WERI-Rb-1 (cell line): ENCODE results near the gene OPN1MW3.
"Not testable (repeated sequence)": the region's sequence is repeated elsewhere in the genome, so short reads cannot be mapped to it uniquely, and the experiment has no call there.

Experiments used
- DNase-seq: peaks from one replicate; pipeline ENCODE4 v3.0.0-alpha.2; 2020
- H3K27ac ChIP-seq: fragments of 250-450 bp; sonication (Bioruptor Pico); 2 replicates; pipeline ENCODE4 v1.5.1; 2020; ENCODE audit warnings: mild to moderate bottlenecking, moderate library complexity
- H3K27me3 ChIP-seq: fragments of 250-450 bp; sonication (Bioruptor Pico); 2 replicates; pipeline ENCODE4 v1.5.1; 2021; ENCODE audit warnings: mild to moderate bottlenecking, low read depth, moderate library complexity; ENCODE audit not compliant: insufficient read depth, severe bottlenecking
- H3K36me3 ChIP-seq: fragments of 250-450 bp; sonication (Bioruptor Pico); 2 replicates; pipeline ENCODE4 v1.5.1; 2020; ENCODE audit warnings: mild to moderate bottlenecking, moderate library complexity
- H3K4me3 ChIP-seq: 2 replicates; pipeline ENCODE4 v1.5.1; 2011; ENCODE audit warnings: low read depth, mild to moderate bottlenecking, control low read depth, low read length
- H3K9me3 ChIP-seq: fragments of 250-450 bp; sonication (Bioruptor Pico); 2 replicates; pipeline ENCODE4 v1.5.1; 2021; ENCODE audit warnings: mild to moderate bottlenecking, moderate library complexity; ENCODE audit not compliant: severe bottlenecking
- CTCF ChIP-seq: IDR thresholded peaks from 2 replicates; pipeline ENCODE4 v1.5.1; 2011; ENCODE audit warnings: low read depth, mild to moderate bottlenecking, control low read depth, inconsistent platforms, low read length

OPN1MW3 gene

GRCh38 chrX:154298312-154298711 is 40.9 kb downstream of the OPN1MW3 start:
- DNase-seq, result no peak
- no peak overlapping the region for H3K27ac ChIP-seq
- H3K36me3 ChIP-seq, result no peaks in the 10 kb centered on the region
- H3K4me3 ChIP-seq, result no peak overlapping the region
- peaks cover 9% of the 10 kb centered on the region for H3K9me3 ChIP-seq
- peaks cover 8% of the 10 kb centered on the region for H3K27me3 ChIP-seq
- no peak for TF ChIP-seq CTCF

DNA sequence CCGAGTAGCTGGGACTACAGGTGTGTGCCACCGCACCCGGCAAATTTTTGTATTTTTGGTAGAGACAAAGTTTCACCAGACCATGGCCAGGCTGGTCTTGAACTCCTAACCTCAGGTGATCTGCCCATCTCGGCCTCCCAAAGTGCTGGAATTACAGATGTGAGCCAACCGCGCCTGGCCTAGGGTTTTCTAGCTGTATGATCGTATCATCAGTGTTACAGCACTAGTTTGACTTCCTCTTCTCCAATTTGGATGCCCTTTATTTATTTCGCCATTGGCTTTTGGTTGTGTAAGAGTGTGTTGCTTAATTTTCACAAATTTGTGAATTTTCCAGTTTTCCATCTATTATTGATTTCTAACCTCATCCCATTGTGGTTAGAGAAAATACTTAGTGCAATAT is 43.4 kb downstream of the OPN1MW3 start:
- DNase-seq, result no peak
- Histone ChIP-seq H3K27ac (no peak overlapping the region), H3K27me3 (peaks cover 12% of the 10 kb centered on the region), H3K36me3 (no peaks in the 10 kb centered on the region), H3K4me3 (no peak overlapping the region), H3K9me3 (peaks cover 6% of the 10 kb centered on the region)
- no peak for TF ChIP-seq CTCF

GRCh38 chrX:154302998-154303397 is 45.6 kb downstream of the OPN1MW3 start:
- not testable (repeated sequence) for H3K4me3 ChIP-seq, H3K36me3 ChIP-seq, H3K27ac ChIP-seq, H3K27me3 ChIP-seq, H3K9me3 ChIP-seq, DNase-seq

GRCh38 chrX:154303476-154303875 is 46.1 kb downstream of the OPN1MW3 start:
- TF ChIP-seq CTCF, result no peak
- H3K4me3 ChIP-seq, result no peak overlapping the region
- DNase-seq, result no peak
- H3K36me3 ChIP-seq, result no peaks in the 10 kb centered on the region
- H3K9me3 ChIP-seq, result no peaks in the 10 kb centered on the region
- no peak overlapping the region for H3K27ac ChIP-seq
- peaks cover 4% of the 10 kb centered on the region for H3K27me3 ChIP-seq

GRCh38 chrX:154304846-154305245 is 47.5 kb downstream of the OPN1MW3 start:
- H3K27me3 ChIP-seq, result peaks cover 4% of the 10 kb centered on the region
- H3K4me3 ChIP-seq, result no peak overlapping the region
- H3K9me3 ChIP-seq, result no peaks in the 10 kb centered on the region
- no peak for DNase-seq
- no peak for TF ChIP-seq CTCF
- no peak overlapping the region for H3K27ac ChIP-seq
- H3K36me3 ChIP-seq, result no peaks in the 10 kb centered on the region

GRCh38 chrX:154305541-154306205 is 48.3 kb downstream of the OPN1MW3 start:
- Histone ChIP-seq H3K27ac (no peak overlapping the region), H3K4me3 (no peak overlapping the region), H3K36me3 (no peaks in the 10 kb centered on the region), H3K9me3 (no peaks in the 10 kb centered on the region), H3K27me3 (peaks cover 4% of the 10 kb centered on the region)
- TF ChIP-seq CTCF, result no peak
- no peak for DNase-seq
